ENCODE measurements around the gene AMT.

DNA sequence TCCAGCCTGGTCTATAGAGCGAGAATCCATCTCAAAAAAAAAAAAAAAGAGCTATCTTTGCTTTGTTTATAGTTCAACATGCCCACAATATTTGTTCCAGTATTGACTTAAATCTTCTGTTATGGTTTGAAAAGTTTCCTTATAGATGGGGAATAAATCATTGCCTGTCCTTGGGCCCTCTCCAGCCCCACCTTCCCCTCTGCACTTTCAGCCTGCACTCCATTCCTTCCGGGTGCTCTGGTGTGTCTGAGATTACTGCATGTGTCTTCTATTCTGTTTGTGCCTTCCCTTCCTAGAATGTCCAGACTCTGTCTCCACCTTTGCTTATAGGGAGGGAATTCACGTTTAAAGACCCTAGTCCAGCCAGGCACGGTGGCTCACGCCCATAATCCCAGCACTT is 38.9 kb downstream of the AMT start:
- no peak for TF ChIP-seq CTCF (IDR thresholded peaks at IDR 0.05)
- no peak for TF ChIP-seq POLR2AphosphoS5 (IDR thresholded peaks at IDR 0.05)
- no peak for TF ChIP-seq EP300 (IDR thresholded peaks at IDR 0.05; ENCODE audit: low read depth)
- no peak for TF ChIP-seq POLR2A (IDR thresholded peaks at IDR 0.05)

All from transverse colon (tissue), 4 donors.